Endothelial cell of umbilical vein (primary cell): ENCODE measurements around the gene CCER1.

Experiments
- EZH2 ChIP-seq: IDR thresholded peaks from 2 replicates; pipeline ENCODE4 v1.6.1; 2012; ENCODE audit warnings: borderline replicate concordance, low read depth, mild to moderate bottlenecking, moderate library complexity, low read length, inconsistent platforms; ENCODE audit not compliant: severe bottlenecking
- FOS ChIP-seq: IDR thresholded peaks from 2 replicates; pipeline ENCODE4 v1.6.1; 2011; ENCODE audit warnings: mild to moderate bottlenecking, low read length, moderate library complexity, borderline replicate concordance; ENCODE audit not compliant: insufficient read depth
- JUN ChIP-seq: IDR thresholded peaks from 2 replicates; pipeline ENCODE4 v1.6.1; 2011; ENCODE audit warnings: borderline replicate concordance, low read depth; ENCODE audit not compliant: insufficient read length, insufficient read depth
- POLR2A ChIP-seq: IDR thresholded peaks from 2 replicates; pipeline ENCODE4 v1.6.1; 2012; ENCODE audit warnings: low read depth, mild to moderate bottlenecking, control low read depth, low read length
- POLR2AphosphoS5 ChIP-seq: IDR thresholded peaks from 2 replicates; pipeline ENCODE4 v1.6.1; 2012; ENCODE audit warnings: low read depth, mild to moderate bottlenecking, control low read depth, low read length, moderate library complexity; ENCODE audit not compliant: insufficient read depth
- TF ChIP-seq, protein P1 (sequence below), 2 donors: IDR thresholded peaks; 1 replicate in 1 of 2; 2 replicates in 1 of 2; pipeline ENCODE4 v1.5.1; 2011; ENCODE audit warnings: low read length in 2 of 2, mild to moderate bottlenecking in 2 of 2, moderate library complexity in 2 of 2, control low read depth in 1 of 2, inconsistent platforms in 1 of 2, low read depth in 1 of 2; ENCODE audit not compliant: insufficient read depth in 1 of 2; ENCODE audit errors: extremely low read depth in 1 of 2

DNA sequence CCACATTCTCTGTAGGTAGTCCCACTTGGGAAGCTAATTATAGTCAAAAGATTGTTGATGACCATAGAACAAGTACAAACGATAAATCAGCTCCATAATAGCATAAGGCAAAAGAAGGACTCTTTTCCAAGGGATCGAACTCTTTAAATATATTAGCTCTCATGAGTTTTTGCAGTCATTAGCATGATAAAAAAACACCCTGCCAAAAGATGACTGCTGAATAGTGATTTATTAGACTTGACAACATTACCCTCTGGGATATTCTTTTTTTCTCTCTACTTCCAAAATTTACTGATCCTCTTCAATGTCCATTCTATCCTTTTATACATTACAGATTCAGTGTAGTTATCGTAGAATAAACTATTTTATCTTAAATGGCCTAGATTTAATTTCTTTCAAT, 35.6 kb upstream of the CCER1 start:
- no peak for TF ChIP-seq POLR2A
- TF ChIP-seq, protein P1, sequence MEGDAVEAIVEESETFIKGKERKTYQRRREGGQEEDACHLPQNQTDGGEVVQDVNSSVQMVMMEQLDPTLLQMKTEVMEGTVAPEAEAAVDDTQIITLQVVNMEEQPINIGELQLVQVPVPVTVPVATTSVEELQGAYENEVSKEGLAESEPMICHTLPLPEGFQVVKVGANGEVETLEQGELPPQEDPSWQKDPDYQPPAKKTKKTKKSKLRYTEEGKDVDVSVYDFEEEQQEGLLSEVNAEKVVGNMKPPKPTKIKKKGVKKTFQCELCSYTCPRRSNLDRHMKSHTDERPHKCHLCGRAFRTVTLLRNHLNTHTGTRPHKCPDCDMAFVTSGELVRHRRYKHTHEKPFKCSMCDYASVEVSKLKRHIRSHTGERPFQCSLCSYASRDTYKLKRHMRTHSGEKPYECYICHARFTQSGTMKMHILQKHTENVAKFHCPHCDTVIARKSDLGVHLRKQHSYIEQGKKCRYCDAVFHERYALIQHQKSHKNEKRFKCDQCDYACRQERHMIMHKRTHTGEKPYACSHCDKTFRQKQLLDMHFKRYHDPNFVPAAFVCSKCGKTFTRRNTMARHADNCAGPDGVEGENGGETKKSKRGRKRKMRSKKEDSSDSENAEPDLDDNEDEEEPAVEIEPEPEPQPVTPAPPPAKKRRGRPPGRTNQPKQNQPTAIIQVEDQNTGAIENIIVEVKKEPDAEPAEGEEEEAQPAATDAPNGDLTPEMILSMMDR (IDR thresholded peaks at IDR 0.05; ENCODE audit: extremely low read depth in 1 of 2, insufficient read depth in 1 of 2, low read depth in 1 of 2, low read length in 2 of 2), result no peak
- no peak for TF ChIP-seq JUN
- no peak for TF ChIP-seq POLR2AphosphoS5
- no peak for TF ChIP-seq EZH2
- TF ChIP-seq FOS, result no peak
